BJ (cell line): ENCODE data around the gene BATF. TPM values are rescaled to one million over a fixed set of nuclear protein-coding genes. Genes with fewer than 3 reads are reported as not detected.

Experiments
- CTCF ChIA-PET: fragments of 350-600 bp; formaldehyde crosslinking; extraction: SDS; loops from one replicate; lab custom pipeline; 2021; ENCODE audit warnings: antibody characterized with exemption, inconsistent platforms; lab: Yijun Ruan, JAX
- POLR2A ChIA-PET: fragments of 300-600 bp; sonication (Branson Sonifier 250); formaldehyde crosslinking; extraction: SDS; loops from one replicate; lab custom pipeline; 2021; ENCODE audit warnings: antibody characterized with exemption; lab: Charles Lee
- DNase-seq: peaks from one replicate; pipeline ENCODE4 v3.0.0-alpha.2; 2011; ENCODE audit warnings: low read depth
- H3K27me3 ChIP-seq: 2 replicates; pipeline ENCODE4 v1.6.0; 2011; ENCODE audit warnings: low read length; ENCODE audit not compliant: control insufficient read depth, insufficient read depth
- H3K36me3 ChIP-seq: 2 replicates; pipeline ENCODE4 v1.5.1; 2011; ENCODE audit warnings: low read length; ENCODE audit not compliant: control insufficient read depth, insufficient read depth
- H3K4me3 ChIP-seq: 2 replicates; pipeline ENCODE4 v1.5.1; 2011; ENCODE audit warnings: low read depth, mild to moderate bottlenecking, control low read depth, low read length
- CTCF ChIP-seq: IDR thresholded peaks from 2 replicates; pipeline ENCODE4 v1.5.1; 2011; ENCODE audit warnings: low read depth, mild to moderate bottlenecking, control low read depth, inconsistent platforms, low read length, moderate library complexity; ENCODE audit not compliant: insufficient read depth
- polyA plus RNA-seq: library from polyadenylated mRNA; depleted of rRNA; stranded (reverse); fragments of >200 nt; gene quantifications from 2 replicates; pipeline ENCODE4 v1.2.3, GENCODE V29; 2011

BATF gene
- polyA plus RNA-seq, 1 experiment: not detected

- Histone ChIP-seq H3K4me3 (no peak overlapping the region), H3K27me3 (peaks cover 8% of the 10 kb centered on the region), H3K36me3 (no peaks in the 10 kb centered on the region)
- TF ChIP-seq CTCF: no peak
- ChIA-PET CTCF (no interaction called here), POLR2A (no interaction called here)
- no peak for DNase-seq
Measured at GRCh38 chr14:75482366-75482765, 39.9 kb upstream of the BATF start.

- POLR2A ChIA-PET: no interaction called here
- TF ChIP-seq CTCF: no peak
- CTCF ChIA-PET: interaction anchor here (1.0 to 6.7 kb wide), 2 partner anchors 175 to 183 kb away, joined by 4 to 171 read pairs; no protein-coding TSS in a partner anchor
- Histone ChIP-seq H3K4me3 (no peak overlapping the region), H3K27me3 (peaks cover 8% of the 10 kb centered on the region), H3K36me3 (no peaks in the 10 kb centered on the region)
- no peak for DNase-seq
Measured at GRCh38 chr14:75484711-75485429, 37.4 kb upstream of the BATF start.

GRCh38 chr14:75486318-75486717, 36.0 kb upstream of the BATF start:
- POLR2A ChIA-PET: no interaction called here
- TF ChIP-seq CTCF: no peak
- CTCF ChIA-PET: interaction anchor here (0.6 to 6.7 kb wide), 6 partner anchors 9 to 362 kb away, joined by 3 to 171 read pairs (median 3); no protein-coding TSS in a partner anchor
- Histone ChIP-seq H3K4me3 (no peak overlapping the region), H3K27me3 (peaks cover 7% of the 10 kb centered on the region), H3K36me3 (no peaks in the 10 kb centered on the region)
- DNase-seq: no peak

- no peak for DNase-seq
- Histone ChIP-seq H3K27me3 (peaks cover 7% of the 10 kb centered on the region), H3K36me3 (no peaks in the 10 kb centered on the region), H3K4me3 (no peak overlapping the region)
- no peak for TF ChIP-seq CTCF
- CTCF ChIA-PET: interaction anchor here (0.7 to 6.7 kb wide), 7 partner anchors 11 to 348 kb away, joined by 3 to 171 read pairs (median 7); no protein-coding TSS in a partner anchor
- POLR2A ChIA-PET: interaction anchor here (0.5 kb wide), 1 partner anchor 46 kb away, joined by 3 read pairs; no protein-coding TSS in a partner anchor
Measured at GRCh38 chr14:75487155-75487671, 35.1 kb upstream of the BATF start.

- DNase-seq: no peak
- TF ChIP-seq CTCF: no peak
- peaks cover 7% of the 10 kb centered on the region for H3K27me3 ChIP-seq
- CTCF ChIA-PET: interaction anchor here (0.6 to 6.7 kb wide), 33 partner anchors 9 to 545 kb away, joined by 3 to 171 read pairs (median 5); partner anchors contain the start of gene JDP2
- no peak overlapping the region for H3K4me3 ChIP-seq
- POLR2A ChIA-PET: interaction anchor here (0.6 kb wide), 1 partner anchor 798 kb away, joined by 5 read pairs; no protein-coding TSS in a partner anchor
- H3K36me3 ChIP-seq: no peaks in the 10 kb centered on the region
Measured at GRCh38 chr14:75489480-75489837, 32.8 kb upstream of the BATF start.
